GM18517 (cell line): ENCODE results near the gene CFB.
"Not testable (repeated sequence)": the region's sequence is repeated elsewhere in the genome, so short reads cannot be mapped to it uniquely, and the experiment has no call there.

Source experiments
- ATAC-seq: cut with Tn5 transposase; IDR thresholded peaks from one replicate; pipeline ENCODE4 v1.9.1; 2021; ENCODE audit warnings: mild to moderate bottlenecking, moderate library complexity; ENCODE audit not compliant: unreplicated experiment

Gene CFB

GRCh38 chr6:31911826-31912585, 33.9 kb upstream of the CFB start:
- no peak for ATAC-seq

- no peak for ATAC-seq
Measured at GRCh38 chr6:31915351-31915750, 30.5 kb upstream of the CFB start.

- no peak for ATAC-seq
Measured at GRCh38 chr6:31915756-31916155, 30.1 kb upstream of the CFB start.

DNA sequence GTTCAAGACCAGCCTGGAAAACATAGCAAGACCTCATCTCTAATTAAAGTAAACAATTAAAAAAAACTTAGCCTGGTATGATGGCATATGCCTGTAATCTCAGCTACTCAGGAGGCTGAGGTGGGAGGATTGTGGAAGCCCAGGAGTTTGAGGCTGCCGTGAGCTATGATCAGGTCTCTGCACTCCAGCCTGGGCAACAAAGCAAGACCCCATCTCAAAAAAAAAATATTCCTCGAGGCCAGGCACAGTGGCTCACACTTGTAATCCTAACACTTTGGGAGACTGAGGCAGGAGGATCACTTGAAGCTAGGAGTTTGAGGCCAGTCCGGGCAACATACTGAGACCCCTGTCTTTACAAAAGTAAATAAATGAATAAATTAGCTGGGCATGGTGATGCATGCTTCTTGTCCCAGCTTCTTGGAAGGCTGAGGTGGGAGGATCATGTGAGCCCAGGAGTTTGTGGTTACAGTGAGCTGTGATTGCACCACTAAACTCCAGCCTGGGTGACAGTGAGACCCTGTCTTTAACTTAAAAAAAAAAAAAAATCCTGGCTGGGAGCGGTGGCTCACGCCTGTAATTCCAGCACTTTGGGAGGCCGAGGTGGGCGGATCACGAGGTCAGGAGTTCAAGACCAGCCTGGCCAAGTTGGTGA, 27.7 kb upstream of the CFB start:
- ATAC-seq = no peak

DNA sequence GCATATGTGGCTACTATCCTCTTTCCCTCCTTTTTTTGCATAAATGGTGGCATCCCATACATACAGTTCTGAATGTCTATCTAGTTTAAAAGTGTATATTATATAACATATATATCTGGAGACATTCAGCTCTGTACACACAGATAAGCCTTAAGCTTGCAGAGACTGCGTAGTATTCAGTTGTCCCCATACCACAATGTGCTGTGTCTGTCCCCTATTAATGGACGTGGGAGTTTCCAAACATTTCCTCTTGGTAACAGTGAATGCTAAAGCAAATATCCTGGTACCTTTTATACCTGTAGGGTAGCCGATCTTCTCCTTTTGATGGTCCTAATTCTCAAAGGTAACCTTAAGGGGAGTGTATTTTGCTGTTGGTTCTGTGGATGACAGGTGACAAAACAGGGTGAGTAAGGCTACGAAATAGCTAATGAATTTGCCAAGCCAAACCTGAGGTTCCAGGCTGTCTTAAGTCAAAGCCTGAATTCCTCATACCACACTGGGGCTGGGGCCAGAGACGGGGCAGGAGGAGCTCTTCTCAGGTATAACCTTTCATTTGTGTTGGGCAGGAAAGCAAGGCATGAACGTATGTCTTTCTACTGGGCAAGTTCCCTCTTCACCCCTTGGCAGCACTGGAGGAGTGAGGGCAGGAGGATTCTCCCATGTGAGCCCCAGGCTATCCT, 26.1 kb upstream of the CFB start:
- no peak for ATAC-seq

- no peak for ATAC-seq
Measured at GRCh38 chr6:31920811-31921210, 25.1 kb upstream of the CFB start.

- no peak for ATAC-seq
Measured at GRCh38 chr6:31922942-31923341, 23.0 kb upstream of the CFB start.

GRCh38 chr6:31927242-31927862, 18.5 kb upstream of the CFB start, which contains the start of gene C2:
TSS of gene C2 (plus strand) at chr6:31927717. CDS start at chr6:31927753, 36 bp downstream.
- no peak for ATAC-seq

DNA sequence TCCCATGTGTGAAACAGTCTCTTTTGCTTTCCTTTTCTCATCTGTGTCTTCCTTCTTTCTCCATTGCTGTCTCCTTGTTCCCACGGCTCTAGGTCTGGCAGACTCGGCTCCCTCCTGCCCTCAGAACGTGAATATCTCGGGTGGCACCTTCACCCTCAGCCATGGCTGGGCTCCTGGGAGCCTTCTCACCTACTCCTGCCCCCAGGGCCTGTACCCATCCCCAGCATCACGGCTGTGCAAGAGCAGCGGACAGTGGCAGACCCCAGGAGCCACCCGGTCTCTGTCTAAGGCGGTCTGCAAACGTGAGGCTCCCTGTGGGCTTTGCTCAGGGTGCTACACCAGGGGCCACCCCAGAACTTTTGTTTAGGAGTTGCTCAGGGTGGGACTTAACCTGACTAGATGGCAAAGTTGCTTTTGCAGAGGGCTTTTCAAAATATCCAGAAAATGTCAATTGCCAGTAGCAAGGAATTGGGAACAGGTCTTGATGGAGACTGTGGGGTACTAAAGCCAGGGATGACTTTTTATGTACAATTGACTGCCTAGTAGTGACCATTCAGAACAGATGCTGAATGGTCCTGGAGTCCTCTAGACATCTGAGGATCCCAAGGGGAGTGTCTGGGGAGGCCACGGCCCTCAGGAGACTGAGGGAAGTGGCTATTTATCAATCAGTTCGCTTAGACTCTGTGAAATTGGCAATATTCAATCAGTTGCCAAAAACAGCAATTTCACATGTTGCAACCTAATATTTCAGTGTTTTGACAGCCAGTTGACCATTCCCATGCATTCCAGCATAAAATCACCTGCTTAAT, 17.8 kb upstream of the CFB start:
- ATAC-seq = no peak

DNA sequence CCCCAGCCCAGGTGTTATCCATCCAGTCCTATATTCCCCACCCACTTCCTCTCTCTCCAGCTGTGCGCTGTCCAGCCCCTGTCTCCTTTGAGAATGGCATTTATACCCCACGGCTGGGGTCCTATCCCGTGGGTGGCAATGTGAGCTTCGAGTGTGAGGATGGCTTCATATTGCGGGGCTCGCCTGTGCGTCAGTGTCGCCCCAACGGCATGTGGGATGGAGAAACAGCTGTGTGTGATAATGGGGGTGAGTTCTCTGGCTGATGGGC, 17.3 kb upstream of the CFB start:
- ATAC-seq = no peak

- ATAC-seq = no peak
Measured at GRCh38 chr6:31930962-31931361, 14.9 kb upstream of the CFB start.

GRCh38 chr6:31932137-31932536, 13.8 kb upstream of the CFB start:
- ATAC-seq = not testable (repeated sequence)

DNA sequence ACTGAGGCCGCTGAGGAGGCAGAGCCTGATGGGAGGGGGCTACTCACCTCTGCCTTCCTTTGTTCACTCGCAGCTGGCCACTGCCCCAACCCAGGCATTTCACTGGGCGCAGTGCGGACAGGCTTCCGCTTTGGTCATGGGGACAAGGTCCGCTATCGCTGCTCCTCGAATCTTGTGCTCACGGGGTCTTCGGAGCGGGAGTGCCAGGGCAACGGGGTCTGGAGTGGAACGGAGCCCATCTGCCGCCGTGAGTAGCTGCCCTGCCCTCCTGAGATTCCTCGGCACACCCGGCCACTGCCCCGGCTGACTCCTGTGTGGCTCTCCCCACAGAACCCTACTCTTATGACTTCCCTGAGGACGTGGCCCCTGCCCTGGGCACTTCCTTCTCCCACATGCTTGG, 12.4 kb upstream of the CFB start:
- no peak for ATAC-seq

- no peak for ATAC-seq
Measured at GRCh38 chr6:31935021-31935420, 10.9 kb upstream of the CFB start.

DNA sequence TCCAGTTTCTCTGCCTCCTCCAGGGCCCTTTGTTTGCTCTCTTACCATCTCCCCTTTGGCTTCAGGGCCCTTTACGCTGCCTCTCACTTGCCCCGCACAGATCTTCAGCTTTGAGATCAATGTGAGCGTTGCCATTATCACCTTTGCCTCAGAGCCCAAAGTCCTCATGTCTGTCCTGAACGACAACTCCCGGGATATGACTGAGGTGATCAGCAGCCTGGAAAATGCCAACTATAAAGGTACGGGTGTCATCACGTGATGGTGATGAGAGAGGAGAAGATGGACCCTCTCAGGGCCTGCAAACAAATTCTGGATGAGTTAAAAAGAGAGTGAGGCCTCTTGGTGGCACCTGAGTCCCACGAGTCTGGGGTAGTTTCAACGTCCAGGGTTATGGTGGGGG, 10.1 kb upstream of the CFB start:
- no peak for ATAC-seq

- ATAC-seq = no peak
Measured at GRCh38 chr6:31940256-31940664, 5.6 kb upstream of the CFB start.

- ATAC-seq = no peak
Measured at GRCh38 chr6:31943742-31944141, 2.2 kb upstream of the CFB start.

- no peak for ATAC-seq
Measured at GRCh38 chr6:31945154-31945506, 765 bp upstream of the CFB start.

GRCh38 chr6:31946370-31946885, 533 bp downstream of the CFB start:
- no peak for ATAC-seq

- no peak for ATAC-seq
Measured at GRCh38 chr6:31947070-31947675, 1.3 kb downstream of the CFB start.
